ENCODE results near the gene MAPKBP1. TPM values are rescaled to one million over a fixed set of nuclear protein-coding genes. Genes with fewer than 3 reads are reported as not detected.

The MAPKBP1 gene
- total RNA-seq, 2 donors from 2014 or later = 9.0 to 14.6 TPM

DNA sequence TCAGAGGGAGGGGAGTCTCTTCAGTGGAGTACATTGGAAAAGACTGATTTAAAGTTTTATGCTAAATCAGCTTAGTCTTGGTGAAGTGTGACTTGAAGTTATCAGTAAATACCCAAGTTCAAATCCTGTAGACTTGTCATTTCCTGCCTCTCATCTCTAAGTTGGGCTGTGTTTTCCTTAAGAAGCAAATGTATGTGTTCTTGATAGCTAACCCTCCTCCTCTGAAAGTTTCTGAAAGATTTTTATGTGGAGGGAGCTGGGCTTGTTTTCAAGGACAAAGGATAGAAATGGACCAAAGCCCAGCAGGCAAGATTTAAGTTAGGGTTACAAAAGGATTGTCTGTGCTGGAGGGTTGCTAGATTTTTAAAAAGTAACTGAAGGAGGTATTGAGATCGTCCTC lies 4.2 kb downstream of the MAPKBP1 start:
- Histone ChIP-seq H3K27ac (no peak overlapping the region), H3K4me1 (peaks cover 4% of the 10 kb centered on the region), H3K36me3 (no peaks in the 10 kb centered on the region), H3K9me3 (no peaks in the 10 kb centered on the region), H3K4me3 (no peak overlapping the region), H3K27me3 (no peaks in the 10 kb centered on the region), H3K9ac (ENCODE audit: low read depth in 2 of 2, low read length in 2 of 2) (no peak overlapping the region)
- no peak for DNase-seq
- no peak for TF ChIP-seq CTCF (IDR thresholded peaks at IDR 0.05)
- intact Hi-C loops (cut with DNase I) = no loop called here

DNA sequence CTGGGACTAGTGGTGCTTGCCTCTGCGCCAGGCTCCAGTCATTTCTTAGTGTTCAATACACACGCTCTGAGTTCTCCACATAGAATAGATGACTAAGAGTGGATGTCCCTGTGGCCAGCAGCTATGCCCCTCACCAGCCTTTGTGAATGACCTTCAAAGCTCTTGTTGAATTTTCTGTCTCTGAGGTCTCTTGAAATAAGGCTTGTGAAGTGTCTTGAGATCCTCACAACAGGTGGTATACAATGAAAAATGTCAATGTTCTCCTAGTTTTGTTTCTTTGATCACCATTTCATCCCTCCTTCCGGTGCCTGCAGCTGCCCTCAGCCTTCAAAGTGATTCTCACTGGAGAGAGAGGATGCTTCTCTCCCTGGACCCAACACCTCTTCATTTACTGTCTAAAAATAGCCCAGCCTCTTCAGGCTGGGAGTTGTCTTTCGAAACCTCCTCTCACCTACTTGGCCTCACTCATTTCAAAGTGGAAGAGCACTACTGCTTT lies 5.4 kb downstream of the MAPKBP1 start:
- H3K4me1 ChIP-seq = peaks cover 4% of the 10 kb centered on the region
- no peaks in the 10 kb centered on the region for H3K36me3 ChIP-seq
- no peak overlapping the region for H3K4me3 ChIP-seq
- DNase-seq = no peak
- no peaks in the 10 kb centered on the region for H3K9me3 ChIP-seq
- H3K9ac ChIP-seq (ENCODE audit: low read depth in 2 of 2, low read length in 2 of 2) = no peak overlapping the region
- intact Hi-C loops (cut with DNase I) = no loop called here
- no peaks in the 10 kb centered on the region for H3K27me3 ChIP-seq
- H3K27ac ChIP-seq = no peak overlapping the region
- TF ChIP-seq CTCF (IDR thresholded peaks at IDR 0.05) = no peak

DNA sequence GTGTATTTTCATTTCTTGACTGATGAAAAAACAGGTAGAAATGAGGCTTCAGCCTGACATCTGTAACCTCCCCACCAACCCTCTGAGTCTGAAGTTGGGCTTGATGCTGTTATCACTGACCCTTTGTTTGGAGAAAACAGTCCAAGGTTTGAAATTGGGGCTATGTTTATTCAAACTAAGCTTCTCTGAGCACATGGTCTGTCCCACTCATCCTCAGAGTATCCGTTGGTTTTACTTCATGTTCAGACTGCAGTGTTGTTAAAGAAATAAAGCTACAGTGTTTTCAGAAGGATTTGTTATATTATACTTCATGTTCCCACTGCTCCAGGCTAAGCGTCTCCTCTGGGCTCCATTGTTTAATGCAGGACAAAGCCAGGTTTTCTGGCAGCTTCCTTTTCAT lies 6.0 kb downstream of the MAPKBP1 start:
- intact Hi-C loops (cut with DNase I) = no loop called here
- Histone ChIP-seq H3K4me3 (no peak overlapping the region), H3K9ac (ENCODE audit: low read depth in 2 of 2, low read length in 2 of 2) (no peak overlapping the region), H3K36me3 (no peaks in the 10 kb centered on the region), H3K27ac (no peak overlapping the region), H3K9me3 (no peaks in the 10 kb centered on the region), H3K4me1 (peaks cover 4% of the 10 kb centered on the region), H3K27me3 (no peaks in the 10 kb centered on the region)
- TF ChIP-seq CTCF (IDR thresholded peaks at IDR 0.05) = no peak
- no peak for DNase-seq

GRCh38 chr15:41780727-41781126 lies 6.4 kb downstream of the MAPKBP1 start:
- Histone ChIP-seq H3K9me3 (no peaks in the 10 kb centered on the region), H3K4me3 (no peak overlapping the region), H3K9ac (ENCODE audit: low read depth in 2 of 2, low read length in 2 of 2) (no peak overlapping the region), H3K36me3 (no peaks in the 10 kb centered on the region), H3K4me1 (peaks cover 1% of the 10 kb centered on the region), H3K27me3 (no peaks in the 10 kb centered on the region), H3K27ac (no peak overlapping the region)
- no peak for TF ChIP-seq CTCF (IDR thresholded peaks at IDR 0.05)
- intact Hi-C loops (cut with DNase I) = no loop called here
- DNase-seq = no peak

GRCh38 chr15:41782371-41783282 lies 8.3 kb downstream of the MAPKBP1 start:
- Histone ChIP-seq H3K36me3 (no peaks in the 10 kb centered on the region), H3K4me1 (no peaks in the 10 kb centered on the region), H3K27me3 (no peaks in the 10 kb centered on the region), H3K4me3 (no peak overlapping the region), H3K9me3 (no peaks in the 10 kb centered on the region), H3K9ac (ENCODE audit: low read depth in 2 of 2, low read length in 2 of 2) (no peak overlapping the region), H3K27ac (no peak overlapping the region)
- no peak for TF ChIP-seq CTCF (IDR thresholded peaks at IDR 0.05)
- intact Hi-C loops (cut with DNase I) = no loop called here
- DNase-seq = no peak
